ENCODE measurements around the gene SIDT2. TPM values are rescaled to one million over a fixed set of nuclear protein-coding genes. Genes with fewer than 3 reads are reported as not detected.

The SIDT2 gene
- total and polyA plus RNA-seq, 2 of the 13 experiments (the other 11 are each of a cell fraction or from before 2014, with no cell fraction given), result 11.5 to 28.0 TPM

Other genes with a start within 250 kb of the SIDT2 start
- 9.8 and 11.3 TPM in 2 replicates for gene SIK3, start 80.3 kb upstream of the SIDT2 start, total RNA-seq (2016; rRNA removed; fragmentation: Illumina TruSeq; extraction: Trizol)
- gene SIK3, start 80.3 kb upstream of the SIDT2 start, polyA plus RNA-seq (2011; rRNA removed), result 5.7 and 8.0 TPM in 2 replicates
- 104 and 178 TPM in 2 replicates for gene PAFAH1B2, start 34.5 kb upstream of the SIDT2 start, total RNA-seq (2016; rRNA removed; fragmentation: Illumina TruSeq; extraction: Trizol)
- gene PAFAH1B2, start 34.5 kb upstream of the SIDT2 start, polyA plus RNA-seq (2011; rRNA removed), result 27.0 and 28.8 TPM in 2 replicates
- gene TAGLN, start 20.6 kb downstream of the SIDT2 start, total RNA-seq (2016; rRNA removed; fragmentation: Illumina TruSeq; extraction: Trizol), result 75.4 and 93.7 TPM in 2 replicates
- gene TAGLN, start 20.6 kb downstream of the SIDT2 start, polyA plus RNA-seq (2011; rRNA removed), result 12.6 and 14.1 TPM in 2 replicates
- gene PCSK7, start 53.3 kb downstream of the SIDT2 start, total RNA-seq (2016; rRNA removed; fragmentation: Illumina TruSeq; extraction: Trizol), result 6.8 and 13.8 TPM in 2 replicates
- gene PCSK7, start 53.3 kb downstream of the SIDT2 start, polyA plus RNA-seq (2011; rRNA removed), result 13.4 and 14.4 TPM in 2 replicates
- gene RNF214, start 53.9 kb downstream of the SIDT2 start, total RNA-seq (2016; rRNA removed; fragmentation: Illumina TruSeq; extraction: Trizol), result 10.7 and 12.4 TPM in 2 replicates
- gene RNF214, start 53.9 kb downstream of the SIDT2 start, polyA plus RNA-seq (2011; rRNA removed), result 12.6 and 12.8 TPM in 2 replicates
- 2.0 and 2.9 TPM in 2 replicates for gene BACE1-AS, start 112.6 kb downstream of the SIDT2 start, total RNA-seq (2016; rRNA removed; fragmentation: Illumina TruSeq; extraction: Trizol)
- 3.6 and 3.9 TPM in 2 replicates for gene BACE1-AS, start 112.6 kb downstream of the SIDT2 start, polyA plus RNA-seq (2011; rRNA removed)
- gene BACE1, start 137.5 kb downstream of the SIDT2 start, total RNA-seq (2016; rRNA removed; fragmentation: Illumina TruSeq; extraction: Trizol), result 7.5 and 10.2 TPM in 2 replicates
- gene BACE1, start 137.5 kb downstream of the SIDT2 start, polyA plus RNA-seq (2011; rRNA removed), result 17.9 and 19.0 TPM in 2 replicates
- gene CEP164, start 149.1 kb downstream of the SIDT2 start, total RNA-seq (2016; rRNA removed; fragmentation: Illumina TruSeq; extraction: Trizol), result 9.6 and 15.2 TPM in 2 replicates
- gene CEP164, start 149.1 kb downstream of the SIDT2 start, polyA plus RNA-seq (2011; rRNA removed), result 9.8 and 11.4 TPM in 2 replicates

Data from HepG2 (cell line).